Endothelial cell of umbilical vein (primary cell): ENCODE data around the gene SLC26A8. TPM values are rescaled to one million over a fixed set of nuclear protein-coding genes. Genes with fewer than 3 reads are reported as not detected.

ENCODE experiments used
- BruUV-seq: library from RNA; stranded (reverse); fragments of 400-500 nt; replicated peaks from 2 replicates; lab custom pipeline; 2021; lab: Mats Ljungman, UMichigan
- CTCF ChIA-PET: fragments of 300-600, 350-600 bp; sonication (Branson Sonifier 250); formaldehyde crosslinking; loops from one replicate; lab custom pipeline; 2021; ENCODE audit warnings: antibody characterized with exemption, inconsistent platforms; lab: Charles Lee
- POLR2A ChIA-PET: fragments of 300-600, 350-600 bp; sonication (Branson Sonifier 250); formaldehyde crosslinking; loops from one replicate; lab custom pipeline; 2021; ENCODE audit warnings: antibody characterized with exemption, inconsistent platforms; lab: Charles Lee
- DNase-seq: peaks from one replicate; pipeline ENCODE4 v3.0.0-alpha.2; 2011; ENCODE audit warnings: low read depth, low spot score
- FAIRE-seq: peaks from 2 replicates; lab custom pipeline; 2011; peaks lifted over from hg19 to GRCh38; lab: Jason Lieb, UNC
- H2AFZ ChIP-seq: 2 replicates; pipeline ENCODE4 v1.6.0; 2012; ENCODE audit warnings: low read depth, low read length, control low read depth, inconsistent platforms
- H3K27ac ChIP-seq: 2 replicates; pipeline ENCODE4 v1.5.1; 2011; ENCODE audit warnings: low read depth, mild to moderate bottlenecking, control low read depth, low read length, moderate library complexity; ENCODE audit not compliant: insufficient read depth
- H3K27me3 ChIP-seq, 2 experiments: 2 replicates each; pipeline versions ENCODE4 v1.6.0 to v1.6.1; 2011; ENCODE audit warnings: low read length in 2 of 2, mixed read lengths in 1 of 2; ENCODE audit not compliant: control insufficient read depth in 2 of 2, insufficient read depth in 2 of 2
- H3K36me3 ChIP-seq, 2 experiments: 2 replicates in 1 of 2; 3 replicates in 1 of 2; pipeline ENCODE4 v1.5.1; 2011; ENCODE audit warnings: low read length in 2 of 2, mild to moderate bottlenecking in 1 of 2, moderate library complexity in 1 of 2; ENCODE audit not compliant: control insufficient read depth in 2 of 2, insufficient read depth in 2 of 2; ENCODE audit errors: extremely low read depth in 1 of 2
- H3K4me1 ChIP-seq: 3 replicates; pipeline ENCODE4 v1.5.1; 2011; ENCODE audit warnings: mild to moderate bottlenecking, low read length; ENCODE audit not compliant: control insufficient read depth, insufficient read depth; ENCODE audit errors: extremely low read depth
- H3K4me2 ChIP-seq: 2 replicates; pipeline ENCODE4 v1.6.1; 2011; ENCODE audit warnings: low read length, control low read depth, mixed read lengths; ENCODE audit not compliant: insufficient read depth
- H3K4me3 ChIP-seq, 3 experiments: fragments of 200-600 bp in 1 of 3; sonication (generic), shearing (Covaris generic) in 1 of 3; replicated peaks in 1 of 3; 2 replicates each; pipeline ENCODE4 v1.5.1; 2011 to 2016; ENCODE audit warnings: control low read depth in 3 of 3, low read length in 3 of 3, mild to moderate bottlenecking in 2 of 3, inconsistent platforms in 1 of 3, low read depth in 1 of 3, moderate library complexity in 1 of 3; ENCODE audit not compliant: insufficient read depth in 1 of 3
- H3K79me2 ChIP-seq: 2 replicates; pipeline ENCODE4 v1.6.0; 2012; ENCODE audit warnings: low read length, inconsistent platforms; ENCODE audit not compliant: control insufficient read depth, insufficient read depth
- H3K9ac ChIP-seq: replicated peaks from 2 replicates; pipeline ENCODE3; 2011; ENCODE audit warnings: low read length, control low read depth; ENCODE audit not compliant: insufficient read depth; ENCODE audit errors: extremely low read depth
- H3K9me1 ChIP-seq: replicated peaks from 3 replicates; pipeline ENCODE4 v1.6.0; 2011; ENCODE audit warnings: mild to moderate bottlenecking, low read length; ENCODE audit not compliant: control insufficient read depth, insufficient read depth; ENCODE audit errors: extremely low read depth
- H3K9me3 ChIP-seq: replicated peaks from 2 replicates; pipeline ENCODE4 v1.5.1; 2012; ENCODE audit warnings: low read length, inconsistent platforms; ENCODE audit not compliant: control insufficient read depth, insufficient read depth
- H4K20me1 ChIP-seq: replicated peaks from 2 replicates; pipeline ENCODE3; 2011; ENCODE audit warnings: mild to moderate bottlenecking, low read length; ENCODE audit not compliant: control insufficient read depth, insufficient read depth; ENCODE audit errors: extremely low read depth
- EZH2 ChIP-seq: IDR thresholded peaks from 2 replicates; pipeline ENCODE4 v1.6.1; 2012; ENCODE audit warnings: borderline replicate concordance, low read depth, mild to moderate bottlenecking, moderate library complexity, low read length, inconsistent platforms; ENCODE audit not compliant: severe bottlenecking
- FOS ChIP-seq: IDR thresholded peaks from 2 replicates; pipeline ENCODE4 v1.6.1; 2011; ENCODE audit warnings: mild to moderate bottlenecking, low read length, moderate library complexity, borderline replicate concordance; ENCODE audit not compliant: insufficient read depth
- GATA2 ChIP-seq: IDR thresholded peaks from 2 replicates; pipeline ENCODE4 v1.7.0; 2011; ENCODE audit warnings: low read depth, mild to moderate bottlenecking, moderate library complexity, mixed read lengths, low read length; ENCODE audit not compliant: insufficient read length, insufficient read depth
- JUN ChIP-seq: IDR thresholded peaks from 2 replicates; pipeline ENCODE4 v1.6.1; 2011; ENCODE audit warnings: borderline replicate concordance, low read depth; ENCODE audit not compliant: insufficient read length, insufficient read depth
- MYC ChIP-seq: IDR thresholded peaks from one replicate; pipeline ENCODE4 v1.6.1; 2011; ENCODE audit warnings: mild to moderate bottlenecking, low read depth, low read length
- POLR2A ChIP-seq: IDR thresholded peaks from 2 replicates; pipeline ENCODE4 v1.6.1; 2012; ENCODE audit warnings: low read depth, mild to moderate bottlenecking, control low read depth, low read length
- POLR2AphosphoS5 ChIP-seq: IDR thresholded peaks from 2 replicates; pipeline ENCODE4 v1.6.1; 2012; ENCODE audit warnings: low read depth, mild to moderate bottlenecking, control low read depth, low read length, moderate library complexity; ENCODE audit not compliant: insufficient read depth
- dilution Hi-C: fragments of 300-500 bp; cut with MboI; formaldehyde crosslinking; loops from one replicate; pipeline ENCODE4 v1.15.0; 2019; ENCODE audit warnings: low sequenced_read_pairs; ENCODE audit not compliant: extremely low pct_ligation_motif_present
- intact Hi-C: fragments of 100-400 bp; cut with micrococcal nuclease; formaldehyde crosslinking; loops from one replicate; pipeline ENCODE4 v1.10.0; 2022
- polyA plus RNA-seq, 4 experiments: library from polyadenylated mRNA; depleted of rRNA in 3 of 4; stranded (reverse) in 3 of 4; unstranded in 1 of 4; fragments of >200 nt; gene quantifications; 2 replicates each; pipeline versions ENCODE4 v1.2.1 to v1.2.3, GENCODE V29; 2011 to 2012; ENCODE audit warnings: missing spikeins in 1 of 4
- total RNA-seq: library from RNA; stranded (reverse); gene quantifications from 2 replicates; pipeline ENCODE4 v1.2.3, GENCODE V29; 2021
- TF ChIP-seq, protein P1 (sequence below), 2 donors: IDR thresholded peaks; 1 replicate in 1 of 2; 2 replicates in 1 of 2; pipeline ENCODE4 v1.5.1; 2011; ENCODE audit warnings: low read length in 2 of 2, mild to moderate bottlenecking in 2 of 2, moderate library complexity in 2 of 2, control low read depth in 1 of 2, inconsistent platforms in 1 of 2, low read depth in 1 of 2; ENCODE audit not compliant: insufficient read depth in 1 of 2; ENCODE audit errors: extremely low read depth in 1 of 2
- TF ChIP-seq, protein P2 (sequence below): IDR thresholded peaks from 2 replicates; pipeline ENCODE4 v1.6.1; 2011; ENCODE audit not compliant: insufficient read depth, insufficient read length

SLC26A8 gene
- total and polyA plus RNA-seq, 2 donors (not counting 3 experiments of a cell fraction or from before 2014, with no cell fraction given) = 0.01 TPM; not detected in 1

DNA sequence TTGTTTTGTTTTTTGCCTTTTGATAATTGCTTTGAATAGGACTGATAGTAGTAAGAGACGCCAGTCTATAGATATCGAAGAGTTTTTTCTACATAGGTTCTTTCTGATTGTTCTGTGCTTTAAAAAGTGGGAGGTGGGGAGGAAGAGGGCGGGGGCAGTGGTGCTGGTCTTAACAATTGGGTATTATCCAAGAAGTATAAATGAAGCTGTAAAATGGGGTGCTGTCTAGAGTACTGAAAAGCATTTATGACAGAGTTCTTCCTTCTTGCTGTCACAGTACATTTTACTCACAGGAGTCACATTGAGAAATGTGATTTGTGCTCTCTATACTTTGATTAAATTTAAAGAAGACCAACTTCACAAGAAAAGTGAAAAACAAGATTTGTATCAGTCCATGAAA is 44.1 kb upstream of the SLC26A8 start:
- Histone ChIP-seq H3K4me1 (peaks cover 4% of the 10 kb centered on the region), H4K20me1 (peaks cover 8% of the 10 kb centered on the region), H3K36me3 (no peaks in the 10 kb centered on the region), H3K4me3 (no peak overlapping the region), H3K9me3 (no peaks in the 10 kb centered on the region), H3K27me3 (no peaks in the 10 kb centered on the region), H3K4me2 (no peak overlapping the region), H2AFZ (no peak overlapping the region), H3K9me1 (no peaks in the 10 kb centered on the region), H3K9ac (no peak overlapping the region), H3K79me2 (peaks cover 86% of the 10 kb centered on the region), H3K27ac (no peak overlapping the region)
- no TSS peak for BruUV-seq
- intact Hi-C loops = no loop called here
- ChIA-PET POLR2A (no interaction called here), CTCF (interaction anchor here (1.7 to 3.0 kb wide), 2 partner anchors 10 to 17 kb away, joined by 4 to 9 read pairs; no protein-coding TSS in a partner anchor)
- dilution Hi-C loops = no loop called here
- FAIRE-seq (no peak), DNase-seq (no peak)
- no peak for TF ChIP-seq MYC
- TF ChIP-seq, protein P1, sequence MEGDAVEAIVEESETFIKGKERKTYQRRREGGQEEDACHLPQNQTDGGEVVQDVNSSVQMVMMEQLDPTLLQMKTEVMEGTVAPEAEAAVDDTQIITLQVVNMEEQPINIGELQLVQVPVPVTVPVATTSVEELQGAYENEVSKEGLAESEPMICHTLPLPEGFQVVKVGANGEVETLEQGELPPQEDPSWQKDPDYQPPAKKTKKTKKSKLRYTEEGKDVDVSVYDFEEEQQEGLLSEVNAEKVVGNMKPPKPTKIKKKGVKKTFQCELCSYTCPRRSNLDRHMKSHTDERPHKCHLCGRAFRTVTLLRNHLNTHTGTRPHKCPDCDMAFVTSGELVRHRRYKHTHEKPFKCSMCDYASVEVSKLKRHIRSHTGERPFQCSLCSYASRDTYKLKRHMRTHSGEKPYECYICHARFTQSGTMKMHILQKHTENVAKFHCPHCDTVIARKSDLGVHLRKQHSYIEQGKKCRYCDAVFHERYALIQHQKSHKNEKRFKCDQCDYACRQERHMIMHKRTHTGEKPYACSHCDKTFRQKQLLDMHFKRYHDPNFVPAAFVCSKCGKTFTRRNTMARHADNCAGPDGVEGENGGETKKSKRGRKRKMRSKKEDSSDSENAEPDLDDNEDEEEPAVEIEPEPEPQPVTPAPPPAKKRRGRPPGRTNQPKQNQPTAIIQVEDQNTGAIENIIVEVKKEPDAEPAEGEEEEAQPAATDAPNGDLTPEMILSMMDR (IDR thresholded peaks at IDR 0.05; ENCODE audit: extremely low read depth in 1 of 2, insufficient read depth in 1 of 2, low read depth in 1 of 2, low read length in 2 of 2) = no peak
- TF ChIP-seq FOS = no peak
- no peak for TF ChIP-seq GATA2
- TF ChIP-seq POLR2A = no peak
- no peak for TF ChIP-seq EZH2
- TF ChIP-seq JUN = no peak
- no peak for TF ChIP-seq POLR2AphosphoS5
- TF ChIP-seq, protein P2, sequence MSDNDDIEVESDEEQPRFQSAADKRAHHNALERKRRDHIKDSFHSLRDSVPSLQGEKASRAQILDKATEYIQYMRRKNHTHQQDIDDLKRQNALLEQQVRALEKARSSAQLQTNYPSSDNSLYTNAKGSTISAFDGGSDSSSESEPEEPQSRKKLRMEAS = no peak
